Gastroesophageal sphincter (tissue), 4 donors: ENCODE results near the gene SYNPR. TPM values are rescaled to one million over a fixed set of nuclear protein-coding genes. Genes with fewer than 3 reads are reported as not detected.

Experiments used
- ATAC-seq: fragments of 150-250 bp; one replicate; pipeline ENCODE4 v1.9.1; 2016; ENCODE audit warnings: mild to moderate bottlenecking, moderate library complexity
- H3K27ac ChIP-seq, 4 donors: fragments of 200-600 bp; sonication (generic) in 3 of 4; 1 replicate in 3 of 4; 2 replicates in 1 of 4; pipeline ENCODE4 v1.5.1; 2016 to 2019
- H3K27me3 ChIP-seq: fragments of 200-600 bp; sonication (generic); one replicate; pipeline ENCODE4 v1.5.1; 2019
- H3K36me3 ChIP-seq, 2 donors: fragments of 200-600 bp; sonication (generic); one replicate each; pipeline ENCODE4 v1.5.1; 2019; ENCODE audit warnings: control low read depth in 1 of 2
- H3K4me1 ChIP-seq, 3 donors: fragments of 200-600 bp; sonication (generic); 1 replicate in 2 of 3; 2 replicates in 1 of 3; pipeline ENCODE4 v1.5.1; 2016 to 2019; ENCODE audit warnings: control low read depth in 2 of 3
- H3K4me3 ChIP-seq, 2 donors: fragments of 200-600 bp; sonication (generic); one replicate each; pipeline ENCODE4 v1.5.1; 2019; ENCODE audit warnings: mild to moderate bottlenecking in 1 of 2, moderate library complexity in 1 of 2
- H3K9me3 ChIP-seq, 3 donors: fragments of 200-600 bp; sonication (generic); one replicate each; pipeline ENCODE4 v1.5.1; 2017 to 2019; ENCODE audit warnings: control low read depth in 2 of 3
- CTCF ChIP-seq, 4 experiments: fragments of 200-600 bp in 2 of 4; fragments of 450-650 bp in 2 of 4; sonication (generic) in 1 of 4; IDR thresholded peaks; one replicate each; pipeline ENCODE4 v1.5.1; 2017 to 2019; ENCODE audit warnings: antibody characterized with exemption in 4 of 4, mild to moderate bottlenecking in 2 of 4, moderate library complexity in 2 of 4
- EP300 ChIP-seq: sonication (generic); formaldehyde crosslinking; IDR thresholded peaks from one replicate; pipeline ENCODE4 v1.6.1; 2017; ENCODE audit warnings: antibody characterized with exemption, mild to moderate bottlenecking
- POLR2A ChIP-seq, 2 donors: fragments of 450-650 bp; IDR thresholded peaks; one replicate each; pipeline ENCODE4 v1.6.1; 2017; ENCODE audit warnings: antibody characterized with exemption in 2 of 2, mild to moderate bottlenecking in 2 of 2, moderate library complexity in 1 of 2
- POLR2AphosphoS5 ChIP-seq: sonication (generic); formaldehyde crosslinking; IDR thresholded peaks from one replicate; pipeline ENCODE4 v1.6.1; 2017; ENCODE audit warnings: antibody characterized with exemption
- WGBS, 2 donors: methylation state at CpG; one replicate each; pipeline ENCODE4 v1.1.5; 2018; ENCODE audit warnings: low coverage in 1 of 2; 5-methylcytosine and 5-hydroxymethylcytosine counted together
- total RNA-seq, 4 donors: library from RNA; depleted of rRNA; stranded (reverse); fragments of >200 nt; gene quantifications; one replicate each; pipeline ENCODE4 v1.1.0, GENCODE V29; 2016

SYNPR gene
- total RNA-seq, 4 donors from 2014 or later = 0.47 TPM; not detected in 3

GRCh38 chr3:63240381-63240902, 37.7 kb upstream of the SYNPR start:
- Histone ChIP-seq H3K27ac (no peak overlapping the region), H3K9me3 (no peaks in the 10 kb centered on the region), H3K36me3 (no peaks in the 10 kb centered on the region), H3K27me3 (peaks cover 7% of the 10 kb centered on the region), H3K4me3 (no peak overlapping the region), H3K4me1 (no peaks in the 10 kb centered on the region)
- ATAC-seq = no peak
- WGBS, 2 donors = 47 to 49% methylated on average over 3 to 5 of the region's 5 CpGs
- TF ChIP-seq POLR2A (IDR thresholded peaks at IDR 0.05) (no peak), CTCF (IDR thresholded peaks at IDR 0.05) (no peak), POLR2AphosphoS5 (no peak), EP300 (no peak)

GRCh38 chr3:63242124-63242523, 36.0 kb upstream of the SYNPR start:
- no peak for TF ChIP-seq EP300
- TF ChIP-seq POLR2AphosphoS5 = no peak
- no peak for TF ChIP-seq POLR2A (IDR thresholded peaks at IDR 0.05)
- no peak for TF ChIP-seq CTCF (IDR thresholded peaks at IDR 0.05)
- no peaks in the 10 kb centered on the region for H3K4me1 ChIP-seq
- WGBS, 2 donors = 40 to 45% methylated on average over 1 to 2 of the region's 2 CpGs

GRCh38 chr3:63244486-63244885, 33.6 kb upstream of the SYNPR start:
- Histone ChIP-seq H3K4me3 (no peak overlapping the region), H3K27me3 (peaks cover 20% of the 10 kb centered on the region), H3K36me3 (no peaks in the 10 kb centered on the region), H3K27ac (no peak overlapping the region), H3K4me1 (no peaks in the 10 kb centered on the region), H3K9me3 (no peaks in the 10 kb centered on the region)
- TF ChIP-seq CTCF (IDR thresholded peaks at IDR 0.05) = no peak
- TF ChIP-seq EP300 = no peak
- no peak for TF ChIP-seq POLR2A (IDR thresholded peaks at IDR 0.05)
- TF ChIP-seq POLR2AphosphoS5 = no peak
- ATAC-seq = no peak
- WGBS, 2 donors = 91 to 96% methylated on average over 3 of the region's 3 CpGs

More at GRCh38 chr3:63242124-63242523, 36.0 kb upstream of the SYNPR start:
- Histone ChIP-seq H3K4me3 (no peak overlapping the region), H3K27ac (no peak overlapping the region), H3K36me3 (no peaks in the 10 kb centered on the region), H3K9me3 (no peaks in the 10 kb centered on the region), H3K27me3 (peaks cover 7% of the 10 kb centered on the region)
- no peak for ATAC-seq

- no peak for ATAC-seq
- TF ChIP-seq EP300 = no peak
- no peak for TF ChIP-seq POLR2AphosphoS5
- TF ChIP-seq CTCF (IDR thresholded peaks at IDR 0.05) = no peak
- TF ChIP-seq POLR2A (IDR thresholded peaks at IDR 0.05) = no peak
- H3K4me1 ChIP-seq = no peaks in the 10 kb centered on the region
Observed at GRCh38 chr3:63245726-63246241, 32.3 kb upstream of the SYNPR start.

GRCh38 chr3:63248015-63248414, 30.1 kb upstream of the SYNPR start:
- ATAC-seq = no peak
- Histone ChIP-seq H3K4me3 (no peak overlapping the region), H3K36me3 (no peaks in the 10 kb centered on the region), H3K4me1 (no peaks in the 10 kb centered on the region), H3K27me3 (peaks cover 27% of the 10 kb centered on the region), H3K9me3 (no peaks in the 10 kb centered on the region), H3K27ac (no peak overlapping the region)
- TF ChIP-seq POLR2AphosphoS5 (no peak), POLR2A (IDR thresholded peaks at IDR 0.05) (no peak), EP300 (no peak), CTCF (IDR thresholded peaks at IDR 0.05) (no peak)
- WGBS, 2 donors = 44% methylated on average over 2 of the region's 2 CpGs; no CpG with 5 or more reads in 1 of the 2 donors

More at GRCh38 chr3:63245726-63246241, 32.3 kb upstream of the SYNPR start:
- Histone ChIP-seq H3K9me3 (no peaks in the 10 kb centered on the region), H3K27ac (no peak overlapping the region), H3K4me3 (no peak overlapping the region), H3K36me3 (no peaks in the 10 kb centered on the region), H3K27me3 (peaks cover 24% of the 10 kb centered on the region)
- WGBS, 2 donors = 11 to 24% methylated on average over 1 of the region's 1 CpG
